IMR-90 (cell line): ENCODE data around the gene RAPGEF3.

Experiments used
- BHLHE40 ChIP-seq: fragments of 150-350 bp; IDR thresholded peaks from 2 replicates; pipeline ENCODE4 v1.6.1; 2016; ENCODE audit warnings: mild to moderate bottlenecking, low read depth, low read length
- MAFK ChIP-seq: IDR thresholded peaks from 2 replicates; pipeline ENCODE4 v1.6.1; 2012; ENCODE audit warnings: low read depth, low read length, improper control_type of control experiment
- NFE2L2 ChIP-seq: fragments of 150-350 bp; IDR thresholded peaks from 2 replicates; pipeline ENCODE4 v1.6.1; 2016; ENCODE audit warnings: low read depth, mild to moderate bottlenecking, low read length
- POLR2A ChIP-seq: IDR thresholded peaks from 2 replicates; pipeline ENCODE4 v1.6.1; 2012; ENCODE audit warnings: mild to moderate bottlenecking, low read depth, low read length
- RAD21 ChIP-seq: IDR thresholded peaks from 2 replicates; pipeline ENCODE4 v1.6.1; 2012; ENCODE audit warnings: low read length, improper control_type of control experiment
- RCOR1 ChIP-seq: IDR thresholded peaks from 2 replicates; pipeline ENCODE4 v1.6.1; 2012; ENCODE audit warnings: mild to moderate bottlenecking, low read length, improper control_type of control experiment; ENCODE audit not compliant: insufficient replicate concordance
- TF ChIP-seq, protein P1 (sequence below): conservative IDR thresholded peaks from 2 replicates; pipeline ENCODE4 v1.5.1; 2012; ENCODE audit warnings: mild to moderate bottlenecking, low read depth, low read length, improper control_type of control experiment

DNA sequence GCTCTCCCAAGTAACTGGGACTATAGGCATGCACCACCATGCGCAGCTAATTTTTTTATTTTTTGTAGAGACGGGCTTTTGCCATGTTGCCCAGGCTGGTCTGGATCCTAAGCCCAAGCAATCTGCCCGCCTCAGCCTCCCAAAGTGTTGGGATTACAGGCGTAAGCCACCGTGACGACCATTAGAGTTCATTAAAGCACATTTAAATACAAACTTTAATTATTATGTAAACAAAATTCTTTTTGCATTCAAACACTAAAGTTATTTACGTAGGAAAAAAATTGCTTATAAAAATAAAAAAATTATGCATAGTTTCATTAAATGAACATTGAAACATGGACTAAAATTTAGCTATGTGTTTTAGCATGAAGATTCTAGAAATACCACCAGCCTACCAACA, 60.0 kb downstream of the RAPGEF3 start:
- TF ChIP-seq, protein P1, sequence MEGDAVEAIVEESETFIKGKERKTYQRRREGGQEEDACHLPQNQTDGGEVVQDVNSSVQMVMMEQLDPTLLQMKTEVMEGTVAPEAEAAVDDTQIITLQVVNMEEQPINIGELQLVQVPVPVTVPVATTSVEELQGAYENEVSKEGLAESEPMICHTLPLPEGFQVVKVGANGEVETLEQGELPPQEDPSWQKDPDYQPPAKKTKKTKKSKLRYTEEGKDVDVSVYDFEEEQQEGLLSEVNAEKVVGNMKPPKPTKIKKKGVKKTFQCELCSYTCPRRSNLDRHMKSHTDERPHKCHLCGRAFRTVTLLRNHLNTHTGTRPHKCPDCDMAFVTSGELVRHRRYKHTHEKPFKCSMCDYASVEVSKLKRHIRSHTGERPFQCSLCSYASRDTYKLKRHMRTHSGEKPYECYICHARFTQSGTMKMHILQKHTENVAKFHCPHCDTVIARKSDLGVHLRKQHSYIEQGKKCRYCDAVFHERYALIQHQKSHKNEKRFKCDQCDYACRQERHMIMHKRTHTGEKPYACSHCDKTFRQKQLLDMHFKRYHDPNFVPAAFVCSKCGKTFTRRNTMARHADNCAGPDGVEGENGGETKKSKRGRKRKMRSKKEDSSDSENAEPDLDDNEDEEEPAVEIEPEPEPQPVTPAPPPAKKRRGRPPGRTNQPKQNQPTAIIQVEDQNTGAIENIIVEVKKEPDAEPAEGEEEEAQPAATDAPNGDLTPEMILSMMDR: no peak
- TF ChIP-seq NFE2L2 (no peak), RAD21 (no peak), RCOR1 (no peak), BHLHE40 (no peak), POLR2A (no peak), MAFK (no peak)
